Hypothalamus (tissue), 51 donors: ENCODE results near the gene ATP8A1.
"Not testable (repeated sequence)": the region's sequence is repeated elsewhere in the genome, so short reads cannot be mapped to it uniquely, and the experiment has no call there.

Experiments
- DNase-seq, 51 donors: peaks; one replicate each; lab custom pipeline; 2025; lab: John Stamatoyannopoulos, UW

ATP8A1 gene

GRCh38 chr4:42515156-42515884 is 141.6 kb downstream of the ATP8A1 start:
- DNase-seq, result no peak

GRCh38 chr4:42513748-42514492 is 143.0 kb downstream of the ATP8A1 start:
- no peak for DNase-seq

- DNase-seq, result no peak
These were observed 144.7 kb downstream of the ATP8A1 start for GRCh38 chr4:42512226-42512625.

DNA sequence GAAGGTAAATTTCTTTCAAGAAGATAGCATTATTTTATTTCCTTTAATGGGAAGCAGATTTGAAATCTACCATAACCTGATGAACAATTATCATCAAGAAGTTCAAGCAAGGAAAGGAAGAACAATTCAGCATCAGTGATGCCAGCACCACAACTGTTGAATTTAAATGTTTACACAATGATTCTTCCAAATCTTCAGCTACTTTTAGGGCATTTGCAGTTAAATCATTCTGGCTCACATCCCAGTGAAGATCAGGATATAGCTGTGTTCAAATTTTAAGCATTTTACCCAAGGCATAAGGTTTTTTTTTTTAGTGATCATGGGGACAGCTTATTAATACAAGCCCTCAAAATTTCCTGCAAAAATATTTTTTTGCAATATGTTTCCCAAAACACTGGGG is 146.7 kb downstream of the ATP8A1 start:
- DNase-seq, result no peak

DNA sequence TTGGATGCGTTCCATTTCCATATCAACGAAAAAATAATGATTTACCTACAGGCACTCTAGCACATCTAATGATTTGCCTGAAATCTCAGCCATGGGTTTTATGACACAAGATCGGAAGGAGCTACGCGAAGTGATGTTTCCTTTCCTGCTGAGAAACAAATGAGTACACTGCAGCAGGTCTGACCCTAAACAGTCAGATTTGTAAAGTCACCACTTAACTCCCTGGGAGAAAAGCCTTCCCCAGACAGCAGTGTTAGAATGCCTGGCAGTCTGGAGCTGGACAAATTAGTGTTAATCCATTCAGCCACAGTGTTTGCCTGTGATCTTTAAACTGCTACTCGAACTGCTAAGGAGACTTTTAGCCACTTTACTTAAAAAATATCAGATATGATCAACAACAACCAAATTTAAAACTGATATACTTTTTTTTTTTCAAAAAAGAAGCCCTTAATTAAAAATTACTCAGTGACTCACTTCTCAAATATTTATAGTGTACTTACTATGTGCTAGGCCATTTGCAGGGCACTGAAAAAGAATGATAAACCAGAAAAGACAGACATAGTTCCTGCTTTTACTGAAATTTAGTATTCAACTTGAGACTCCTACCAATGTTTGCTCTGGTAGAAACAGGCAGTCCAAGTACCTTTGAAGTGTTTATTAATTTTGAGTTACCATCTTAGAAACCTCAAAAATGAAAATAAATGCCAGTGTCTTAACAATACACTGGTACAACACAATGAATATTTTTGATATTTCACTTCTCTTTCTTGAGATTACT is 155.1 kb downstream of the ATP8A1 start:
- DNase-seq, result peak in 1 of 51 donors; percentile 20

- DNase-seq, result no peak
These were observed 158.9 kb downstream of the ATP8A1 start for GRCh38 chr4:42498040-42498439.

DNA sequence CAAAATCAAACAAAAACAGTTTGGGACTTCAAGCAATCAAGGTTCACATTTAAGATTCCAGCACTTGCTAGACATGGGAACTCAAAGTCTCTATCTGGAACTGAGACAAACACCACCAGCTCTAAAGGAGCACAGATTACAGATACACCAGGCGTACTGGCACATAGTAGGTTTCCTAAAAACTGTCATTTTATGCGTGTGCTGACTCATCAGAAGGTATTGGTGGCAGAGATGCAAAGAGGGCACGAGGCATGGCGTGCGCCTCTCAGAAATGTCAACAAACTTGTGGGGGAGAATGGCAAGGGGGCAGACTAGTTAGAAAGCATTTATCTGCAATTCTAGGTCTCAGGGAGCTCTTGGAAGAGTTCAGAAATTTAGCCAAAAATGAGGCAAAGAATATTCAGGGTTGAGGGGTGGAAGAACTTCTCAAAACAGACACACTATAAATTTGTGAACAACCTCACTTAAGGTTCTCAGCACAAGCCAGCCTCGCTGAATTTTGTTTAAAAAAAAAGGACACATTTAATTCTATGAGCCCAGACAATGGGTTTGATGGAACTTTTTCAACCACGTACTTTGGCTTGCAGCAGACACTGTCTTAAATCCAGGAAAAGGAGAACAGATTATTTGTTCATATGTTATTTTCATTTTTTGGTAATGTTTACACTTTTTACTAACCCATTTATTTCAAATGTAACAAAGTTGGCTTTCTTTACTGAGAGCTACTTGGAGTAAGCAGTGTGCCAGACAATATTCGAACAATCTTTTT is 159.6 kb downstream of the ATP8A1 start:
- no peak for DNase-seq

DNA sequence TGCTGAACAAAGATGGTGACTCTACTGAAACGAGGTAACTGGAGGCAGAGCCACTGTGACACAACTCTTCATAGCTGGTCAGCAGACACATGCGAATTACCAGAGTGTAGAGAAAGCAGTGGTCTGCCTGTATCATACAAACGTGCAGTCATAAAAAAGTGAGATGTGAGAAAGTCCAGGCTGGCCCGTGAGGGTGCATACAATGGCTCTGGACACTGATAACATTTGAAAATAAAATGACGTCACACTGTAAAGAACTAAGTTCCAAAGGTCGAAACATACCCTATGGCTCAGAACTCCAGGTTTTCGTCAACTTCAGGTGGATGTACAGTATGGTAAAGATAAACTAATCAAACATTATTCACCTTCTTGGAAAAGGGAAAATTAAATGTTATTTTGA is 163.9 kb downstream of the ATP8A1 start:
- DNase-seq, result no peak

DNA sequence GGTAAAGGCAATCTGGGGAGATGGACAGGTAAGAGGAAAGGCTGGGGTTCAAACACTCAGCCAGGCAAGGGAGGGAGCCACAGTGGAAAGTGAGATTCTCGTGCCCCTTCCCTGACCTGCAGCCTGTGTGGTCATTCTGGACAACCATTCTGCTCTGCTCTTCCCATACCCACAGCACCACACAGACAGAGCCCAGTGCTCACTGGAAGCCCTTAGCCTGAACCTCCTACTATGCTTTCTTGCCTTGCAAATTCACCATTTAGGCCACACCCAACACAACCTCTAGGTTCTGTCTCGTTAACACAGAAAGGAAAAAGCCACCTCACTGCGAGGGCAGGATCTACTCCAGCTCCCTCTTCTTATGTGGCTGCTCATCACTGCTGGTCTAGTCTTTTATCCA is 166.9 kb downstream of the ATP8A1 start:
- no peak for DNase-seq

DNA sequence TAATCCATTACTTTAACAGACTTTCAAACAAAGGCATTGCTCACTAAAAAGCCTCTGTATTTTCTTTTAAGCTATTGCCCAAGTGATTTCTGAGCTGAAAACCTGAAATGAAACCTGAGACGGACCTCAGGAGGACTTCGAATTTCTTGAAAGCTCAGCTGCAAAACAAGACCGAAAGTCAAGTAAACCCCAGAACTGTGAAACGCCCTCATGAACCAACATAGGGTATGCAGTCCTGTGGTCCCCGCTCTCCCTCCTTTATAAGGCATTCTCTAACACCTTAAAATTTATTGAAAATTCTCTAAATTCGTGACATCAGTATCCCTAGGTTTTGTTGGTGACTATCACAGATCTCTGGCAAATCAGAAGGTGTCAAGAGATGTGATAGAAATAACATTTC is 167.8 kb downstream of the ATP8A1 start:
- no peak for DNase-seq

DNA sequence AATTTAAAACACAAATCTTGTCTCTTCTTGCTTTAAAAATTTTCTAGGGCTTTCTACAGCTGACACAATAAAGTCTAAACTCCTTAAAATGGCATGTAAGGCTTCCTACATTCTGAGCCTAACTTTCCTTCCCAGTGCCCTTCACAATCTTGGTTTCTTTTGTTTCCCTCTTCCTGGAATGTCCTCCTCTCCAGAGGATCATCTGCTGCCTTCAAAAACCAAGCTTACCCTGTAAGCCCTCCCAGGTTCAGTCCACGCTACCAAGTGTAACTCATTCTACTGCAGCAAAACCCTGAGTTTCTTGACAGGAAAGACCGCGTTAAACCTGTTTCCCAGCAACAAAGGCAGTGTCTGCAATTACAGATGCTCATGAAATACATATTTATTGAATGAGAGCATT is 168.4 kb downstream of the ATP8A1 start:
- no peak for DNase-seq

GRCh38 chr4:42488114-42488513 is 168.8 kb downstream of the ATP8A1 start:
- DNase-seq, result no peak

GRCh38 chr4:42487230-42487629 is 169.7 kb downstream of the ATP8A1 start:
- DNase-seq, result no peak

- DNase-seq, result not testable (repeated sequence)
These were observed 170.7 kb downstream of the ATP8A1 start for GRCh38 chr4:42486156-42486555.

GRCh38 chr4:42484630-42485029 is 172.3 kb downstream of the ATP8A1 start:
- no peak for DNase-seq

GRCh38 chr4:42483426-42484379 is 173.2 kb downstream of the ATP8A1 start:
- peak in 1 of 51 donors; percentile 78 for DNase-seq

DNA sequence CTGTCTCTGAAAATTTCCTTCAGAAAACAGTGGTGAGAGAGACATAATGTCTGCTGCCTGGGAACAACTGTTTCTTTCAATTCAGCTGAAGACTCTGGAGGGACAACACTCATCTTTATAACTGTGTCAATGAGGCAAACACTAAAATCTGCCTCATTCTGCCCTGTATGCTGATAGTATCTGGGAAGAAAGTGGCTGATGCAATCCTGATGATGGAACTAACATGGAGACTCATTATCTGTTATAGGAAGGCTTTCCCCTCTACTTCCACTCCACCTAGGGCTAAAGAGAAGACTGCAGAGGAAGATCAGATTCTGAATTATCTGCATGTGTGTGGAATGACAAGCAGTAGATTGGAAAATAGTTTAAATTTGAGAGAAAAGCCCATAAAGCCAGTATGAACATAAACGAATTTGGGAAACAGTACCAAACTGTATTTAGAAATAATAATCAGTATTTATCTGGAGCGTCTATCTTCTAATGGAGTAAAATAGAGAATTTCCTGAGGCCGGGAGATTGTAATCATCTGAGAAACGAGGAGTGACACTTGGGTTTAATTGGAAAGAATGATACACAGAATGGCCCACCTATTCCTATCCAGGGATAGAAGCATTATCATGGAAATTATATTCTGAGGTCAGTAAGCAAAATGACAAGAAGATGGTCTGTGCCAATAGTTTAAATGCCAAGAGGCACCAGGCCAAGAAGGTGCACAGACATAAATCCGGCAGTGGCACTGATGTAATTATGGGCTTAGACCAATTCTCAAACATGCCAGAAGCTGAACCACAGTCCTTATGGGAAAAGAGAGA is 174.2 kb downstream of the ATP8A1 start:
- DNase-seq, result no peak

DNA sequence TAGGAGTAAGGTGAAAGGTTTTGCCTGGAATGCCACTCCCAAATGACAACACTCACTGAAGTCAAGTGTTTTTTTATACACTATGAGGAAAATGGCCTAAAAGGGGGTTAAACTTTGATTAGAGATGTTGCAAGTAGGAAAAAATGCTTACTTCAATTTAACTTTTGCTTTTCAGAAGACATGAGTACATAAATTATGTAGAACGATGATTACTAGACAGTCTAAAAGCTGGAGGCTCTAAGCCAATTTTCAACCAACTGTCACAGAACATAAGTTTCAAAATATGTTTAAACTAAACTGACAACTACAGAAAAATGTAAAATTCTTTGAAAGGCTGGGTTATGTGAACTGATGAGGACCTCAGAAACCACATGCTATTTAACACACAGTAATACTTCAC is 176.2 kb downstream of the ATP8A1 start:
- DNase-seq, result no peak

DNA sequence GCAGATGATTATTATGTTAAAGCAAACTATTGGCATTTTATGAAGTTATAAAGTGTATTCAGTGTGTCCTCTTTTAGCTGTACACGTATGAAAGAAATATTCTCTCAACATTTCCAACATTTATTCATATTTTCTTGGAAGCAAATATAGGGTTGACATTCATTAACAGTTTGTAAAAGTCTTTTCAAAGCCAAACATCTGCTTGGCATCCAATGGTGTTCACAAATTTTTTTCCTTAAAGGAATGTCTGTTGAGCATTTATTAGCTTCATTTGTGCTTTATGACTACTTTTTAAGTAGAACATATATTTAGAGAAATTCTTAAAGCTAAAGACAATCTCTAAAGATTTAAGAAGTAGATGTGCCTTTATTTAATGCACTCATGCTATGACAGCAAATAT is 176.6 kb downstream of the ATP8A1 start:
- DNase-seq, result no peak
